ENCODE data around the gene CHST8.
"Not testable (repeated sequence)": the region's sequence is repeated elsewhere in the genome, so short reads cannot be mapped to it uniquely, and the experiment has no call there.

The CHST8 gene

GRCh38 chr19:33690378-33691029, 68.8 kb downstream of the CHST8 start:
- DNase-seq (ENCODE audit: low read depth) = no peak

- DNase-seq (ENCODE audit: low read depth) = no peak
These were observed 69.3 kb downstream of the CHST8 start for GRCh38 chr19:33691030-33691427.

- no peak for DNase-seq (ENCODE audit: low read depth)
These were observed 70.0 kb downstream of the CHST8 start for GRCh38 chr19:33691736-33692135.

- no peak for DNase-seq (ENCODE audit: low read depth)
These were observed 71.9 kb downstream of the CHST8 start for GRCh38 chr19:33693678-33694077.

- not testable (repeated sequence) for DNase-seq (ENCODE audit: low read depth)
These were observed 73.8 kb downstream of the CHST8 start for GRCh38 chr19:33695547-33695946.

GRCh38 chr19:33697766-33698165, 76.0 kb downstream of the CHST8 start:
- DNase-seq (ENCODE audit: low read depth) = no peak

GRCh38 chr19:33698576-33699435, 77.1 kb downstream of the CHST8 start:
- no peak for DNase-seq (ENCODE audit: low read depth)

GRCh38 chr19:33699754-33700407, 78.1 kb downstream of the CHST8 start:
- DNase-seq (ENCODE audit: low read depth) = no peak

GRCh38 chr19:33700408-33701013, 78.8 kb downstream of the CHST8 start:
- no peak for DNase-seq (ENCODE audit: low read depth)

GRCh38 chr19:33701565-33701964, 79.8 kb downstream of the CHST8 start:
- DNase-seq (ENCODE audit: low read depth) = no peak

GRCh38 chr19:33702606-33703437, 81.1 kb downstream of the CHST8 start:
- DNase-seq (ENCODE audit: low read depth) = no peak

- no peak for DNase-seq (ENCODE audit: low read depth)
These were observed 81.6 kb downstream of the CHST8 start for GRCh38 chr19:33703438-33703750.

GRCh38 chr19:33703821-33704220, 82.1 kb downstream of the CHST8 start:
- no peak for DNase-seq (ENCODE audit: low read depth)

GRCh38 chr19:33704271-33704670, 82.5 kb downstream of the CHST8 start:
- DNase-seq (ENCODE audit: low read depth) = no peak

- no peak for DNase-seq (ENCODE audit: low read depth)
These were observed 83.5 kb downstream of the CHST8 start for GRCh38 chr19:33705090-33705847.

GRCh38 chr19:33705860-33706259, 84.1 kb downstream of the CHST8 start:
- DNase-seq (ENCODE audit: low read depth) = no peak

- DNase-seq (ENCODE audit: low read depth) = no peak
These were observed 84.9 kb downstream of the CHST8 start for GRCh38 chr19:33706631-33707030.

GRCh38 chr19:33712268-33712667, 90.5 kb downstream of the CHST8 start:
- DNase-seq (ENCODE audit: low read depth) = no peak

GRCh38 chr19:33713194-33713593, 91.4 kb downstream of the CHST8 start:
- no peak for DNase-seq (ENCODE audit: low read depth)

- DNase-seq (ENCODE audit: low read depth) = no peak
These were observed 92.4 kb downstream of the CHST8 start for GRCh38 chr19:33714149-33714548.

GRCh38 chr19:33715462-33715861, 93.7 kb downstream of the CHST8 start:
- no peak for DNase-seq (ENCODE audit: low read depth)

All from stimulated activated CD8-positive, alpha-beta memory T cell treated with anti-CD3 and anti-CD28 coated beads, Interleukin-7, amount 100 ng/mL, for 24 hours (primary cell).